ENCODE measurements around the gene TYK2.

Gene TYK2

GRCh38 chr19:10305139-10305806 lies 75.1 kb downstream of the TYK2 start:
- no peak for DNase-seq
